ENCODE data around the gene RAB42.
"Not testable (repeated sequence)": the region's sequence is repeated elsewhere in the genome, so short reads cannot be mapped to it uniquely, and the experiment has no call there.

The RAB42 gene

GRCh38 chr1:28591708-28592320 is at the start of gene RAB42:
RAB42 (plus strand) TSS chr1:28592265; CDS start chr1:28592512, 247 bp downstream.
- in situ Hi-C loops (cut with MboI; ENCODE audit: low sequenced_read_pairs), result no loop called here

DNA sequence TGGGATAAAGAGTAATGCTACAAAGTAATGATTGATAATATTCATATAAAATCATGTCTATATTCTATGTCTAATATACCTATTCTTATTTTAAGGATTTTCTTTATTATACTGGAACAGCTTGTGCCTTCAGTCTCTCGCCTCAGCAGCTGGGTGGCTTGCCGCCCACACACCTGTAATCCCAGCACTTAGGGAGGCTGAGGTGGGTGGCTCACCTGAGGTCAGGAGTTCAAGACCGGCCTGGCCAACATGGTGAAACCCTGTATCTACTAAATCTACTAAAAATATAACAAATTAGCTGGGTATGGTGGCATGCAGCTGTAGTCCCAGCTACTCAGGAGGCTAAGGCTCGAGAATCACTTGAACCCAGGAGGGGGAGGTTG is 46.8 kb upstream of the RAB42 start:
- in situ Hi-C loops (cut with MboI; ENCODE audit: low sequenced_read_pairs), result no loop called here

- in situ Hi-C loops (cut with MboI; ENCODE audit: low sequenced_read_pairs), result no loop called here
These were observed 43.7 kb upstream of the RAB42 start for GRCh38 chr1:28548318-28548717.

- in situ Hi-C loops (cut with MboI; ENCODE audit: low sequenced_read_pairs), result no loop called here
These were observed 40.7 kb upstream of the RAB42 start for GRCh38 chr1:28551381-28551780.

DNA sequence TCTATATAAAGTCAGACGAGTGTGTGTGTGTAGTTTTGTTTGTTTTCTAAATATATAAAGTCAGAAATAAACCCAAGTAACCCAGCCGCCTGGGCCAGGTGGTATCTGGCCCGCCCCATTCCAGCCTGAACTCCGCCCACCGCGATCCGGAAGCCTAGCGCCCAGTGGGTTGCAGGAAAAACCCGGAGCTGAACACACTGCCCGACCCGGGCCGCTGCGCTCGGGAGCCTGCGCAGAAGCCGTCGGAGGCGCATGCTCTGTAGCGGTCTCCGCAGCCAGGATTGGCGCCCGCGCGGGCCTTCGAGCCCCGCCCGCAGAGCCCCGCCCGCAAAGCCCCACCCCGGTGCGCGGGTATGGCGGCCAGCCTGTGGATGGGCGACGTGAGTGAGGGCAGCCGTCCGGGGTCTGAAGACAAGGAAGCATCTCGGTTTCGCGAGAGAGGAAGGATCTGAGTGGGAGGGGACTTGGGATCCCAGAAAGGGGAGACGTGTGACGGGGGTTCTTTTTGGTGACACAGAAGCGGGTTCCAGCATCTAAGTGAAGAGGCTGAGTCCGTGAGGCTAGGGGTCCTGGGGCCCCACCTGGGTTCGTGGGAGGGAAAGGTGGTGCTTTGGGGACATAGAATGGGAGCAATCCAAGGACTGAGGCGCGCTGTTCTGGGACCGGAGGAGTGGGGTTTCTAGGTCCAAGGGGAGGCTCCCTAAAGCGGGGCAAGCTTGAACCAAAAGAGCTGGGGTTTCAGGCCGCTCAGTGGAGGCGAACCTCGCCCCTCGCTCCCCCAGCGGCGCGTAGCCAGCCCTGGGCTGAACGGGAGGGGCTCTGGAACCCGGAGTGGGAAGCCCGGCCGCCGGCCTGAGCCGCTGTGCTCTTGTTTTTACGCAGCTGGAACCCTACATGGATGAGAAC is 39.1 kb upstream of the RAB42 start, which contains the start of gene TRNAU1AP:
Gene TRNAU1AP, plus strand, starts transcription at position 328 of the 906 bp plus-strand sequence. Its CDS starts 26 bp downstream, at position 354.
- in situ Hi-C loops (cut with MboI; ENCODE audit: low sequenced_read_pairs), result no loop called here

DNA sequence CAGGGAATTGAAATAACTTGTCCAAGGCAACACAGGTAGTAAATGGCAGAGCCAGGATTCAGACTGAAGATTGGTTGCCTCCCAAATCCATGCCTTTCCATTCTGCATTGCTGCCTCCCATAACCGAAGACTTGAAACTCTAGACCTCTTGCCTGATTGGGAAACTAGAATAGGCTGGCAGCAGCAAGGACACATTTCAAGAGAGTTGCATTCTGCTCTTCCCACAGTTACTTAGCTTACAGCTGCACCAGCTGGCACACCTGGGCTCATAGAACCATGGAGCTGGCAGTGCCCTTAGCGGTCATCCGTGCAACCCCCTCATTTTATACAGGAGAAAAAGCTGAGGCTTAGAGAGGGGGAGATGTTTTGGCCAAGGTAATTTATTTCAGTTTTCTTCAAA is 31.2 kb upstream of the RAB42 start:
- in situ Hi-C loops (cut with MboI; ENCODE audit: low sequenced_read_pairs), result no loop called here

GRCh38 chr1:28564310-28564709 is 27.8 kb upstream of the RAB42 start:
- in situ Hi-C loops (cut with MboI; ENCODE audit: low sequenced_read_pairs), result no loop called here

GRCh38 chr1:28565040-28565439 is 27.0 kb upstream of the RAB42 start:
- in situ Hi-C loops (cut with MboI; ENCODE audit: low sequenced_read_pairs), result no loop called here

DNA sequence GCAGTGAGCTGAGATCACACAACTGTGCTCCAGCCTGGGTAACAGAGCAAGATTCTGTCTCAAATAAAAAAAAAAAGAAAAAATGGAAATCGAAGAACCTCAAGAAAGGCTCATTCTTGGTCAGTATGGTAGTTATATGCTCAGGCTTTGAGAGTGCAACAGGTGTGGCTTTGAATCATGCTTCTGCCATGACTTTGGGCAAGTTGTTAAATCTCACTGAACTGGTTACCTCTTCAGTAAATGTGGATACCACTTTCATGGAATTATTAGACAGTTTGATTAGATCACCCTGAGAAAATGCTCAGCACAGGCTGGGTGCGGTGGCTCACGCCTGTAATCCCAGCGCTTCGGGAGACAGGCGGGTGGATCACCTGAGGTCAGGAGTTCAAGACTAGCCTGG is 26.3 kb upstream of the RAB42 start:
- in situ Hi-C loops (cut with MboI; ENCODE audit: low sequenced_read_pairs), result no loop called here

- in situ Hi-C loops (cut with MboI; ENCODE audit: low sequenced_read_pairs), result no loop called here
These were observed 25.1 kb upstream of the RAB42 start for GRCh38 chr1:28566931-28567330.

DNA sequence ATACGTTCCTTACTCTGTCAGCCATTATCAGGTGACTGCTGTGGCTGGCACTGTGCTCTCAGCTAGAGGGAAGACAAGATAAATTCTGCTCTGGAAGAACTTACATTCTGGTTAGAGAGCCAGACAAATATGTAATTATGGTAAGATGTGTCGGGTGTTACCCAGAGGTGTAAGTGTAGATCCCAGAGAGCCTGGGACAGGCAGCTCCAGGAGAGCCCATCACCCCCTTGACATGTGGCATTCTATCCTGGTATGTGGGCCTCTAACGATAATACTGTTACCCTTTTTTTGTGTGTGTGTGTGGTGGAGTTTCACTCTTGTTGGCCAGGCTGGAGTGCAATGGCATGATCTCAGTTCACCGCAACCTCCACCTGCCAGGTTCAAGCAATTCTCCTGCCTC is 20.2 kb upstream of the RAB42 start:
- in situ Hi-C loops (cut with MboI; ENCODE audit: low sequenced_read_pairs), result no loop called here

- in situ Hi-C loops (cut with MboI; ENCODE audit: low sequenced_read_pairs), result not testable (repeated sequence)
These were observed 19.2 kb upstream of the RAB42 start for GRCh38 chr1:28572891-28573290.

DNA sequence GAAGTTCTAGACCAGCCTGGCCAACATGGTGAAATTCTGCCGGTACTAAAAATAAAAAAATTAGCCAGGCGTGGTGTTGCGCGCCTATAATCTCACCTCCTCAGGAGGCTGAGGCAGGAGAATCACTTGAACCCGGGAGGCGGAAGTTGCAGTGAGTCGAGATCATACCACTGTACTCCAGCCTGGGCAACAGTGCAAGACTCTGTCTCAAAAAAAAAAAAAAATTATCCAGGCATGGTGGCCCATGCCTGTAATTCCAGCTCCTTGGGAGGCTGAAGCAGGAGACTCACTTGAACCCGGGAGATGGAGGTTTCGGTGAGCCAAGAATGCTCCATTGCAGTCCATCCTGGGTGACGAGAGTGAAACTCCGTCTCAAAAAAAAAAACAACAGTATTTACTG is 18.5 kb upstream of the RAB42 start:
- in situ Hi-C loops (cut with MboI; ENCODE audit: low sequenced_read_pairs), result no loop called here

- in situ Hi-C loops (cut with MboI; ENCODE audit: low sequenced_read_pairs), result no loop called here
These were observed 14.9 kb upstream of the RAB42 start for GRCh38 chr1:28577052-28577678.

DNA sequence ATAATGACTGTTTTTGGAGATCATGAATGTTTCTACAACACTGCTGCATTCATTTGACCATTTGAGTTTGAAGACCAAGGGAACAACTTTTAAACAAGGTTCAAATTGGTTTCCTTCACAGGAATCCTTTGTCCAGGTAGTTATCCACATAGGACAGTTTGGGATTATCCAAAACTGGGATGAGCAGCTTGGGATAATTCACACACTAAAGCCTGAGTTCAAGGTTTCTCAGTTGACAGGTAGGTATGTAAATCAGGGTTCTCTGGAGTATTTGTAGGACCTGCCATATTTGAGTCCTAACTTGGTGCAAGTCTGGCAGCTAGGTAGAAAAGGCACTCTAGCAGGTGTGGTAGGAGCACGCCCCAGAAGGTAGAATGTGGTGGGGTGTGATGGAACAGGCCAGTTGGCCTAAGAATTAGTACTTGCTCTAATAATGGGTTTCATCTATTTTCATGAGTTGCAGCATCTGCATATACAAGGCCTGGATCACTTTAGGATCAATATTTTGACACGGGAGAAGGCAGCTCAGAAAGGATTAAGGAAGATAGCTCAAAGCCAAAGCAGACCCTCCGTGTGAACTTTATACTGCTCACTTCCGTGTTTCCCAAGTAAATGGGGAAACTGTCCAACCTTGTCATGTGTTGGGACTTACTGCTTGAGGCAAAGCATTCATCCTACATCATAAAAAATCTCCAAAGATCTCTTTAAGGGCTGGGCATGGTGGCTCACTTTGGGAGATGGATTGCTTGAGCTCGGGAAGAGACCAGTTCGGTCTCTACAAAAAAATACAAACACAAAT is 14.1 kb upstream of the RAB42 start:
- in situ Hi-C loops (cut with MboI; ENCODE audit: low sequenced_read_pairs), result no loop called here

- in situ Hi-C loops (cut with MboI; ENCODE audit: low sequenced_read_pairs), result no loop called here
These were observed 13.3 kb upstream of the RAB42 start for GRCh38 chr1:28578696-28579218.

DNA sequence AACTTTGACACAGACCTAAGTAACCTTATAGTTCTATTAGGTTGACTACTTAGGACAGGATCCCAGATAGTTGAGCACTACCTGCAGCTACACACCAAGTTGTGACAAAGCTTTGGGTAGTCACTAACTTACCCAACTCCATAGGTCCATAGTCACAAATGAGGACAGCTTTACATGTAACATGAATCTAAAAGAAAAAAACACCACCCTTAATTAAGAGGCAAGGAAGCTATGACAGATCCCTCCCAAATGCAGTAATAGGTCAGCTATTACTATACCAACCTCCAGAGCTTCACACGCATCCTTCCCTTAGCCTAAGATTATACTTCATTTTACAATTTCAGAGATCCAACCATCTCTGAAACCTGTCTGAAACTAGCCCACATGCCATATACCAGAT is 12.7 kb upstream of the RAB42 start:
- in situ Hi-C loops (cut with MboI; ENCODE audit: low sequenced_read_pairs), result no loop called here

- in situ Hi-C loops (cut with MboI; ENCODE audit: low sequenced_read_pairs), result no loop called here
These were observed 11.1 kb upstream of the RAB42 start for GRCh38 chr1:28580722-28581530.

DNA sequence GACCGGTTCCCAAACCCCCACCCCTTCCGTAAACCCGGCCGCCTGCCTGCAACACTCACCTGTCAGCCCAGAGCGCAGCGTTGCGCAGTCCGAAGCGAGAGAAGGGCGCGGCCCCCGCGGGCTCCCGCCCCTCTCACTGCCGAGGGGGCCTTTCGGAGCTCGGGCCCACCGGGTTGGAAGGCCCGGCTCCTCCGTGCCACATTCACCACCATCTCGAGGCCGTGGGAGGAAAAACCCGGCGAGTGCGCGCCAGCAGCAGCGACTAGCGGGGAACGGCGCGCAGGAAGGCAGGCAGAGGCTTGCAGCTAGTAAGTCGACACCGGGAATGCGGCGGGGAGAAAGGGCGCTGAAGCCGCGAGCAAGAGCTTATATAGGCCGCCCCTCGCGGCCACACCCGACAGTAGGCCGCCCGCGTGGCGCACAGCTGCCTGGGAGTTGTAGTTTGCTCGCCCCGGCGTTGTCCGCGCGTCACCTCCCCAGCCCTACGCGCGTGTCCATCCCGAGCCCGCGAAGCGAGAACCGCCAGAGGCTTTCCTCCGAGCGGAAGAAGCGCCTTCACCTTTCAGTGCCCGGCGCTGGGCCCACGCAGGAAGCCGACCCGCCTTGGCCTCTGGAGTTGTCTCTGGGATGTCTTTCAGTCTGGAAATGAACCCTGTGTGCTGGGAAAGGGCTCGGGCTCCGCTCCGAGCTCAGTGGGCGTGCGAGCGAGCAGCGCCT is 10.4 kb upstream of the RAB42 start:
- in situ Hi-C loops (cut with MboI; ENCODE audit: low sequenced_read_pairs), result no loop called here

Measured in HL-60/S4 (cell line).